Uterus (tissue), 4 donors: ENCODE measurements around the gene H19. TPM values are rescaled to one million over a fixed set of nuclear protein-coding genes. Genes with fewer than 3 reads are reported as not detected.

ENCODE experiments used
- DNase-seq, 2 donors: peaks; one replicate each; pipeline ENCODE4 v3.0.0-alpha.2; 2019 to 2020
- H3K27ac ChIP-seq, 2 donors: fragments of 200-600 bp; sonication (generic); 1 replicate in 1 of 2; 2 replicates in 1 of 2; pipeline ENCODE4 v1.5.1; 2016 to 2018
- H3K27me3 ChIP-seq, 2 donors: fragments of 200-600 bp; sonication (generic); one replicate each; pipeline ENCODE4 v1.5.1; 2018 to 2019; ENCODE audit warnings: control low read depth in 1 of 2
- H3K36me3 ChIP-seq, 2 donors: fragments of 200-600 bp; sonication (generic); one replicate each; pipeline ENCODE4 v1.5.1; 2019; ENCODE audit warnings: control low read depth in 1 of 2
- H3K4me1 ChIP-seq, 2 donors: fragments of 200-600 bp; sonication (generic); one replicate each; pipeline ENCODE4 v1.5.1; 2018 to 2019; ENCODE audit warnings: control low read depth in 1 of 2
- H3K4me3 ChIP-seq, 2 donors: fragments of 200-600 bp; sonication (generic); 1 replicate in 1 of 2; 2 replicates in 1 of 2; pipeline ENCODE4 v1.5.1; 2018 to 2019; ENCODE audit warnings: mild to moderate bottlenecking in 1 of 2
- H3K9me3 ChIP-seq, 2 donors: fragments of 200-600 bp; sonication (generic); one replicate each; pipeline ENCODE4 v1.5.1; 2019; ENCODE audit warnings: control low read depth in 1 of 2
- POLR2A ChIP-seq, 2 donors: fragments of 450-650 bp; IDR thresholded peaks; one replicate each; pipeline ENCODE4 v1.6.1; 2016; ENCODE audit warnings: antibody characterized with exemption in 2 of 2, mild to moderate bottlenecking in 1 of 2, moderate library complexity in 1 of 2
- intact Hi-C: fragments of 100-400 bp; cut with DNase I; formaldehyde crosslinking; loops from one replicate; pipeline ENCODE4 v1.15.1; 2023; ENCODE audit warnings: low total_unique reads
- total RNA-seq, 4 donors: library from RNA; depleted of rRNA in 3 of 4; stranded (reverse); fragments of >200 nt in 3 of 4; gene quantifications; one replicate each; pipeline versions ENCODE4 v1.1.0 to v1.2.4, GENCODE V29; 2014 to 2023
- TF ChIP-seq, protein P1 (sequence below), 4 experiments: fragments of 200-600 bp in 2 of 4; fragments of 450-650 bp in 2 of 4; sonication (generic) in 2 of 4; IDR thresholded peaks; one replicate each; pipeline ENCODE4 v1.5.1; 2016 to 2019; ENCODE audit warnings: antibody characterized with exemption in 4 of 4, mild to moderate bottlenecking in 2 of 4, moderate library complexity in 1 of 4
- donor health status: DM: yes; HTN: yes; CAD: no.

Gene H19
- total RNA-seq, 4 donors from 2014 or later, result 260 to 3,028 (median 463) TPM

DNA sequence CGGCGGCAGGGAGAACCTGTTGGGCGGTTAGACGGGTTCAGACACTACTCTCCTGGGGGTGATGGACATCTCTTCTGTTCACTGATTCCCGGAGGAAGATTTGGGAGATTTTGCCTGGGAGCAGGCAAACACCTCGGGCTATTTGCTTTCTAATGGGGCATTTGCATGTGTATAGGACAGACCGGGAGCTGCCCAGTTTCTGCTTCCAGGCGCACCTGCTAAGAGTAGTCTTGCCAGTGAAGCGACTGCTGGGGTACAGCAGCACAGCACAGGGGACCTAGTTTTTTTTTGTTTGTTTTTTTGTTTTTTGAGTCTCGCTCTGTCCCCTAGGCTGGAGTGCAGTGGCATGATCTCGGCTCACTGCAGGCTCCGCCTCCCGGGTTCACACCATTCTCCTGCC is 6.8 kb upstream of the H19 start:
- Histone ChIP-seq H3K4me3 (no peak overlapping the region), H3K4me1 (no peaks in the 10 kb centered on the region), H3K9me3 (no peaks in the 10 kb centered on the region), H3K27me3 (no peaks in the 10 kb centered on the region), H3K27ac (no peak overlapping the region), H3K36me3 (no peaks in the 10 kb centered on the region)
- intact Hi-C loops, result no loop called here
- no peak for DNase-seq
- TF ChIP-seq POLR2A (IDR thresholded peaks at IDR 0.05), result no peak
- TF ChIP-seq, protein P1, sequence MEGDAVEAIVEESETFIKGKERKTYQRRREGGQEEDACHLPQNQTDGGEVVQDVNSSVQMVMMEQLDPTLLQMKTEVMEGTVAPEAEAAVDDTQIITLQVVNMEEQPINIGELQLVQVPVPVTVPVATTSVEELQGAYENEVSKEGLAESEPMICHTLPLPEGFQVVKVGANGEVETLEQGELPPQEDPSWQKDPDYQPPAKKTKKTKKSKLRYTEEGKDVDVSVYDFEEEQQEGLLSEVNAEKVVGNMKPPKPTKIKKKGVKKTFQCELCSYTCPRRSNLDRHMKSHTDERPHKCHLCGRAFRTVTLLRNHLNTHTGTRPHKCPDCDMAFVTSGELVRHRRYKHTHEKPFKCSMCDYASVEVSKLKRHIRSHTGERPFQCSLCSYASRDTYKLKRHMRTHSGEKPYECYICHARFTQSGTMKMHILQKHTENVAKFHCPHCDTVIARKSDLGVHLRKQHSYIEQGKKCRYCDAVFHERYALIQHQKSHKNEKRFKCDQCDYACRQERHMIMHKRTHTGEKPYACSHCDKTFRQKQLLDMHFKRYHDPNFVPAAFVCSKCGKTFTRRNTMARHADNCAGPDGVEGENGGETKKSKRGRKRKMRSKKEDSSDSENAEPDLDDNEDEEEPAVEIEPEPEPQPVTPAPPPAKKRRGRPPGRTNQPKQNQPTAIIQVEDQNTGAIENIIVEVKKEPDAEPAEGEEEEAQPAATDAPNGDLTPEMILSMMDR (IDR thresholded peaks at IDR 0.05), result no peak

DNA sequence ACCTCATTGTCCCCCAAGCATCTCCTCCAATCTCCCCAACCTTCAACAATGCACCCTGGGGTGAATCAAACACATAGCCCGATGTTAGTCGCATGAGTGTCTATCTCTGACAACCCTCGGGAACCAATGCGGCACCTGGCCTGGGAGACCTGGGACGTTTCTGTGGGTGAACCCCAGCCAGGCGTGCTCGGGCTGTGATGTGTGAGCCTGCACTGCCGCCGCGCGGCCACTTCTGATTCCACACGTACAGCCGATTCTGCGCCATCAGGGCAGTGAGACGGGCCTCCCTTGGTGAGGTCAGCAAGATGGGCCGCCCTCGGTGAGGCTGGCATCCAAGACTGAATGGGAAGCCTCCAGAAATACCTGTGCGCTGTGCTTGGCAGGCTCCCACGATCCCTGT is 5.2 kb upstream of the H19 start:
- H3K9me3 ChIP-seq, result no peaks in the 10 kb centered on the region
- H3K27me3 ChIP-seq, result no peaks in the 10 kb centered on the region
- H3K4me1 ChIP-seq, result no peaks in the 10 kb centered on the region
- H3K36me3 ChIP-seq, result no peaks in the 10 kb centered on the region
- DNase-seq, result no peak
- no peak overlapping the region for H3K27ac ChIP-seq
- no peak overlapping the region for H3K4me3 ChIP-seq
- intact Hi-C loops, result no loop called here
- no peak for TF ChIP-seq POLR2A (IDR thresholded peaks at IDR 0.05)
- TF ChIP-seq, protein P1 (IDR thresholded peaks at IDR 0.05), result no peak

DNA sequence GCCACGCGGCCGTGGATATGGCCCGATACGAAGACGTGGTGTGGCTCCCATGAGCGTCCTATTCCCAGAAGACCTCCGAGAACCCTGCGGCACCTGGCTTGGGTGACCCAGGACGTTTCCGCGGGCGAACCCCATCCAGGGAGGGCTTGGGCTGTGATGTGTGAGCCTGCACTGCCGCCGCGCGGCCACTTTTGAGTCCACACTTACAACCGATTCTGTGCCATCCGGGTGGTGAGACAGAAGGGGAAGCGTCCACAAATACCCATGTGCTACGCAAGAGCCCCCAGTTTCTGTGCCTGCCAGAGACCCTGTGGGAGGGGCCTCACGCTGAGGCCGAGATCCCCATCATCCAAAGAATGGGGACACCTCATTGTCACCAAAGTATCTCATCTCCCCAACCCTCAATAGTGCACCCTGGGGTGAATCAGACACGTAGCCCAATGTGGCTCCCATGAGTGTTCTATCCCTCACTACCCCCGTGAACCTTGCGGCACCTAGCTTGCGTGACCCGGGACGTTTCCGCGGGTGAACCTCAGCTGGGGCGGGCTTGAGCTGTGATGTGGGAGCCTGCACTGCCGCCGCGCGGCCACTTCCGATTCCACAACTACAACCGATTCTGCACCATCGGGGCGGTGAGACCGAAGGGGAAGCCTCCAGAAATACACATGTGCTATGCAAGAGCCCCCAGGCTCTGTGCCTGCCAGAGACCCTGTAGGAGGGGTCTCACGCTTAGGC is 4.6 kb upstream of the H19 start:
- Histone ChIP-seq H3K4me1 (no peaks in the 10 kb centered on the region), H3K4me3 (no peak overlapping the region), H3K36me3 (no peaks in the 10 kb centered on the region), H3K27ac (no peak overlapping the region), H3K27me3 (no peaks in the 10 kb centered on the region), H3K9me3 (no peaks in the 10 kb centered on the region)
- intact Hi-C loops, result no loop called here
- DNase-seq, result no peak
- TF ChIP-seq, protein P1 (IDR thresholded peaks at IDR 0.05), result no peak
- no peak for TF ChIP-seq POLR2A (IDR thresholded peaks at IDR 0.05)

DNA sequence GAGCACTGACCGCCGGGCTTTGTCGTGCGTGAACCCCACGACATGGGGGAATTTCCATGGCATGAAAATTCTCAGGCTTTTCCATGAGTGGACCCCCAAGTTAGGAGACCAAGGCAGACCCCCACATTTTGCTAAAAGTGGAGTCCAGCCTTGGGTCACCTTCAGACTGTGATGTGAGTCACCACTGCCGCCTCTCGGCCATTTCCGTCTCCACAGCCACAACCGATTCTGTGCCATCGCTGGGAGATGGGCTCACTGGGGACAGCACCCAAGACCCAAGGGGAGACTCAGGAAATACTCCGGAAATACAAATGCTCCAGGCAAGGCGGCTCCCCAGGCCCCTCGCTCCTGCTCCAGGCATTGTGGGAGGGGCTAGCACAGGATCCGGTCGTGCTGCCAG is 1.2 kb upstream of the H19 start:
- H3K4me3 ChIP-seq, result no peak overlapping the region
- DNase-seq, result no peak
- H3K27ac ChIP-seq, result no peak overlapping the region
- intact Hi-C loops, result no loop called here
- no peaks in the 10 kb centered on the region for H3K27me3 ChIP-seq
- no peaks in the 10 kb centered on the region for H3K4me1 ChIP-seq
- TF ChIP-seq, protein P1 (IDR thresholded peaks at IDR 0.05), result no peak
- TF ChIP-seq POLR2A (IDR thresholded peaks at IDR 0.05), result no peak
- no peaks in the 10 kb centered on the region for H3K9me3 ChIP-seq
- no peaks in the 10 kb centered on the region for H3K36me3 ChIP-seq

DNA sequence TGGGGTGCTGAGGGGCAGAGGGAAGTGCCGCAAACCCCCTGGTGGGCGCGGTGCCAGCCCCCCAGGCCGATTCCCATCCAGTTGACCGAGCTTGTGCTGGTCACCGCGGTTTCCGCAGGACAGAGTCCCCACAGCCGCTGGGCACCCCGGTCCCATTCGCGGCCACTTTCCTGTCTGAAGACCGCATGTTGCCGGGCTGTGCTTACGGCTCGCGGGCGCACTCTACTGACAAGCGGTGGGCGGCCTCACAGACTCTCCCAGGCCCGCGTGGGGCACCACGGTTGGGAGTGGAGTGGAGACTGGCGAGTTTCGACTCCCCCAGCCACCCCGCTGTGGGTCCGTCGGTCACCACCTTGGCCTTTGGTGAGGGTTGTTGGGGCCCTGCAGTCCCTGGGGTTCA is 648 bp upstream of the H19 start:
- no peak for DNase-seq
- intact Hi-C loops, result no loop called here
- no peaks in the 10 kb centered on the region for H3K36me3 ChIP-seq
- no peaks in the 10 kb centered on the region for H3K4me1 ChIP-seq
- H3K9me3 ChIP-seq, result no peaks in the 10 kb centered on the region
- H3K27me3 ChIP-seq, result no peaks in the 10 kb centered on the region
- no peak for TF ChIP-seq POLR2A (IDR thresholded peaks at IDR 0.05)
- TF ChIP-seq, protein P1 (IDR thresholded peaks at IDR 0.05), result no peak
- H3K27ac ChIP-seq, result no peak overlapping the region
- H3K4me3 ChIP-seq, result no peak overlapping the region
